HEK293 (cell line): ENCODE measurements around the gene OR10P1.

Experiments used
- CTCF ChIA-PET: fragments of 350-600 bp; formaldehyde crosslinking; extraction: SDS; loops from one replicate; lab custom pipeline; 2021; ENCODE audit warnings: antibody characterized with exemption; lab: Yijun Ruan, JAX
- POLR2A ChIA-PET: fragments of 300-600 bp; formaldehyde crosslinking; extraction: SDS; loops from one replicate; lab custom pipeline; 2020; ENCODE audit warnings: antibody characterized with exemption, inconsistent platforms; lab: Yijun Ruan, JAX
- H3K27ac ChIP-seq: fragments of 200-500 bp; sonication (Bioruptor generic); 2 replicates; pipeline ENCODE4 v1.5.1; 2014; ENCODE audit warnings: low read depth, low read length, control low read depth, inconsistent platforms; ENCODE audit errors: extremely low read depth
- H3K36me3 ChIP-seq, 2 experiments: fragments of 200-500 bp in 1 of 2; sonication (Bioruptor generic) in 1 of 2; 1 replicate in 1 of 2; 2 replicates in 1 of 2; pipeline ENCODE4 v1.5.1; 2014 to 2017; ENCODE audit warnings: inconsistent platforms in 2 of 2, low read length in 2 of 2; ENCODE audit not compliant: control insufficient read depth in 2 of 2, insufficient read depth in 1 of 2
- H3K4me1 ChIP-seq: fragments of 200-500 bp; sonication (Bioruptor generic); 2 replicates; pipeline ENCODE4 v1.5.1; 2014; ENCODE audit warnings: mild to moderate bottlenecking, low read length, inconsistent platforms; ENCODE audit not compliant: control insufficient read depth, insufficient read depth
- H3K4me3 ChIP-seq: 2 replicates; pipeline ENCODE4 v1.5.1; 2011; ENCODE audit warnings: low read depth, mild to moderate bottlenecking, control low read depth, low read length, moderate library complexity
- H3K9me3 ChIP-seq: fragments of 200-500 bp; sonication (Bioruptor generic); 2 replicates; pipeline ENCODE4 v1.5.1; 2014; ENCODE audit warnings: low read depth, low read length, inconsistent platforms; ENCODE audit not compliant: control insufficient read depth, insufficient read depth
- HOXA7 ChIP-seq: sonication (generic); formaldehyde crosslinking; IDR thresholded peaks from 2 replicates; pipeline ENCODE4 v1.8.1; 2022; ENCODE audit warnings: missing genetic modification reagents, borderline replicate concordance
- HOXC10 ChIP-seq: sonication (generic); formaldehyde crosslinking; IDR thresholded peaks from 2 replicates; pipeline ENCODE4 v1.8.1; 2023; ENCODE audit warnings: mild to moderate bottlenecking, missing genetic modification reagents
- KLF16 ChIP-seq: fragments of 450-650 bp; formaldehyde crosslinking; IDR thresholded peaks from 2 replicates; pipeline ENCODE4 v1.5.1; 2017; ENCODE audit warnings: missing biosample characterization, missing genetic modification characterization
- SCRT1 ChIP-seq: fragments of 450-650 bp; formaldehyde crosslinking; IDR thresholded peaks from 2 replicates; pipeline ENCODE4 v1.5.1; 2016; ENCODE audit warnings: missing biosample characterization, missing genetic modification characterization, borderline replicate concordance
- SP3 ChIP-seq: fragments of 450-650 bp; formaldehyde crosslinking; IDR thresholded peaks from 2 replicates; pipeline ENCODE4 v1.5.1; 2016; ENCODE audit warnings: missing biosample characterization, missing genetic modification characterization
- SP7 ChIP-seq: fragments of 450-650 bp; formaldehyde crosslinking; IDR thresholded peaks from 2 replicates; pipeline ENCODE4 v1.5.1; 2016; ENCODE audit warnings: missing biosample characterization, missing genetic modification characterization
- ZFP69B ChIP-seq: fragments of 450-650 bp; formaldehyde crosslinking; IDR thresholded peaks from 2 replicates; pipeline ENCODE4 v1.5.1; 2016; ENCODE audit warnings: missing biosample characterization, missing genetic modification characterization
- ZNF121 ChIP-seq: fragments of 450-650 bp; formaldehyde crosslinking; IDR thresholded peaks from 2 replicates; pipeline ENCODE4 v1.5.1; 2016; ENCODE audit warnings: missing biosample characterization, missing genetic modification characterization
- ZNF155 ChIP-seq: fragments of 450-650 bp; formaldehyde crosslinking; IDR thresholded peaks from 2 replicates; pipeline ENCODE4 v1.5.1; 2016; ENCODE audit warnings: missing biosample characterization, missing genetic modification characterization
- ZNF19 ChIP-seq: fragments of 450-650 bp; formaldehyde crosslinking; IDR thresholded peaks from 2 replicates; pipeline ENCODE4; 2016; ENCODE audit warnings: missing biosample characterization, missing genetic modification characterization, low read depth
- ZNF2 ChIP-seq: fragments of 450-650 bp; formaldehyde crosslinking; IDR thresholded peaks from 2 replicates; pipeline ENCODE4 v1.5.1; 2016; ENCODE audit warnings: missing biosample characterization, missing genetic modification characterization
- ZNF202 ChIP-seq: fragments of 450-650 bp; formaldehyde crosslinking; IDR thresholded peaks from 2 replicates; pipeline ENCODE4 v1.5.1; 2016; ENCODE audit warnings: missing biosample characterization, missing genetic modification characterization, borderline replicate concordance
- ZNF248 ChIP-seq: fragments of 450-650 bp; formaldehyde crosslinking; IDR thresholded peaks from 2 replicates; pipeline ENCODE4 v1.5.1; 2017; ENCODE audit warnings: missing biosample characterization, missing genetic modification characterization
- ZNF311 ChIP-seq: fragments of 450-650 bp; formaldehyde crosslinking; IDR thresholded peaks from 2 replicates; pipeline ENCODE4 v1.5.1; 2017; ENCODE audit warnings: missing biosample characterization, missing genetic modification characterization, borderline replicate concordance
- ZNF585B ChIP-seq: fragments of 450-650 bp; formaldehyde crosslinking; IDR thresholded peaks from 2 replicates; pipeline ENCODE4 v1.5.1; 2016; ENCODE audit warnings: missing biosample characterization, missing genetic modification characterization
- ZNF610 ChIP-seq: fragments of 450-650 bp; formaldehyde crosslinking; IDR thresholded peaks from 2 replicates; pipeline ENCODE4 v1.5.1; 2016; ENCODE audit warnings: missing biosample characterization, missing genetic modification characterization, borderline replicate concordance
- ZNF654 ChIP-seq: fragments of 450-650 bp; formaldehyde crosslinking; IDR thresholded peaks from 2 replicates; pipeline ENCODE4 v1.5.1; 2016; ENCODE audit warnings: low read depth, missing biosample characterization, missing genetic modification characterization
- ZNF664 ChIP-seq: fragments of 450-650 bp; formaldehyde crosslinking; IDR thresholded peaks from 2 replicates; pipeline ENCODE4 v1.5.1; 2016; ENCODE audit warnings: missing biosample characterization, missing genetic modification characterization
- ZNF777 ChIP-seq: fragments of 450-650 bp; formaldehyde crosslinking; IDR thresholded peaks from 2 replicates; pipeline ENCODE4 v1.5.1; 2017; ENCODE audit warnings: missing biosample characterization, missing genetic modification characterization, borderline replicate concordance
- ZNF791 ChIP-seq: fragments of 450-650 bp; formaldehyde crosslinking; IDR thresholded peaks from 2 replicates; pipeline ENCODE4 v1.5.1; 2016; ENCODE audit warnings: missing biosample characterization, missing genetic modification characterization
- TF ChIP-seq, protein P1 (sequence below): fragments of 450-650 bp; formaldehyde crosslinking; IDR thresholded peaks from 2 replicates; pipeline ENCODE4 v1.5.1; 2016; ENCODE audit warnings: missing biosample characterization, missing genetic modification characterization
- TF ChIP-seq, protein P2 (sequence below): sonication (generic); formaldehyde crosslinking; IDR thresholded peaks from 2 replicates; pipeline ENCODE4 v1.8.1; 2022; ENCODE audit warnings: mild to moderate bottlenecking, moderate library complexity, missing genetic modification reagents
- TF ChIP-seq, protein P3 (sequence below): fragments of 450-650 bp; formaldehyde crosslinking; IDR thresholded peaks from 2 replicates; pipeline ENCODE4 v1.5.1; 2016; ENCODE audit warnings: missing biosample characterization, missing genetic modification characterization
- TF ChIP-seq, protein P4 (sequence below): fragments of 450-650 bp; formaldehyde crosslinking; IDR thresholded peaks from 2 replicates; pipeline ENCODE4 v1.5.1; 2016; ENCODE audit warnings: missing biosample characterization, missing genetic modification characterization
- TF ChIP-seq, protein P5 (sequence below): fragments of 450-650 bp; formaldehyde crosslinking; IDR thresholded peaks from 2 replicates; pipeline ENCODE4; 2016; ENCODE audit warnings: missing biosample characterization, missing genetic modification characterization

The OR10P1 gene

DNA sequence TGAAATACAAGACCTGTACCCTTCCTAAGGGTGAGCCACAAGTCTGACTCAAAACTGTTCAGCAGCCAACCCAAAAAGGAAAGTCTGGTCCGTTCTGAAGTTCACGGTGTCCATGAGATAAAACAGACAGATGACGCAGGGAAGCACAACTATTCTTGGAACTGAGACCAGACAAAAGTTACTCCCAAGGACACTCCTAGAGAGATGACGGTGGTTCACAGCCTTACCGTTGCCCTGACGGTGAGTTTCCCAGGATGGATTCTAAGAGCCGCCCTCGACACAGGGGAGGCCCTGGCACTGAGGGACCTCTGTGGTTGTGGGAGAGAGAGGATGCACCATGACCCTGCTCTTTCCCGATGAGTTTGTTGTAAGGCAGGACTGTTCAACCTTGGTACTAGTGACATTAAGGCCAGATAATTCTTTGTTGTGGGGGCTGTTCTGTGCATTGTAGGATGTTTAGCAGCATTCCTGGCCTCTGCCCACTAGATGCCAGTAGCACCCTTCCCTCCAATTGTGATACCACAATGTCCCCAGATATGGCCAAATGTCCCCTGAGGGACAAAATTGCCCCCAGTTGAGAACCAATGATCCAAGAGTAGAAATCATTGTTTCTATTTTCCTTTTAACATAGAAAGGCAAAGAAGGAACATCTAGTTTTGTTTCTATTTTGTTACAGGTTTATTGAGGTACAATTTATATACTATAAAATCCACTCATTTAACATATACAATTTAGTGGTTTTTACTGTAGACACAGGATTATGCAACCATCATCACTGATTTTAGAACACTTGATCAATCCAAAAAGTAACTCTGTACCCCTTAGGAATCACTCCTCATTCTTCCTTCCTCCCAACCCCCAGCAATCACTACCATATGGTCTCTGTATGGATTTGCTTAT lies 23.0 kb downstream of the OR10P1 start:
- H3K4me1 ChIP-seq = no peaks in the 10 kb centered on the region
- H3K27ac ChIP-seq = no peak overlapping the region
- CTCF ChIA-PET = interaction anchor here (0.6 to 6.4 kb wide), 12 partner anchors 14 to 588 kb away, joined by 3 to 115 read pairs (median 4); partner anchors contain the start of genes BLOC1S1 and RDH5
- TF ChIP-seq SCRT1 (tag by site-specific recombination) (no peak), HOXC10 (CRISPR knock-in tag) (no peak), ZNF664 (tag by site-specific recombination) (peak; percentile 62; the same call in 1 of the 2 replicates), ZNF654 (peak; percentile 84), ZNF202 (tag by site-specific recombination) (no peak), ZFP69B (tag by site-specific recombination) (no peak), ZNF248 (tag by site-specific recombination) (no peak)
- TF ChIP-seq, protein P1, sequence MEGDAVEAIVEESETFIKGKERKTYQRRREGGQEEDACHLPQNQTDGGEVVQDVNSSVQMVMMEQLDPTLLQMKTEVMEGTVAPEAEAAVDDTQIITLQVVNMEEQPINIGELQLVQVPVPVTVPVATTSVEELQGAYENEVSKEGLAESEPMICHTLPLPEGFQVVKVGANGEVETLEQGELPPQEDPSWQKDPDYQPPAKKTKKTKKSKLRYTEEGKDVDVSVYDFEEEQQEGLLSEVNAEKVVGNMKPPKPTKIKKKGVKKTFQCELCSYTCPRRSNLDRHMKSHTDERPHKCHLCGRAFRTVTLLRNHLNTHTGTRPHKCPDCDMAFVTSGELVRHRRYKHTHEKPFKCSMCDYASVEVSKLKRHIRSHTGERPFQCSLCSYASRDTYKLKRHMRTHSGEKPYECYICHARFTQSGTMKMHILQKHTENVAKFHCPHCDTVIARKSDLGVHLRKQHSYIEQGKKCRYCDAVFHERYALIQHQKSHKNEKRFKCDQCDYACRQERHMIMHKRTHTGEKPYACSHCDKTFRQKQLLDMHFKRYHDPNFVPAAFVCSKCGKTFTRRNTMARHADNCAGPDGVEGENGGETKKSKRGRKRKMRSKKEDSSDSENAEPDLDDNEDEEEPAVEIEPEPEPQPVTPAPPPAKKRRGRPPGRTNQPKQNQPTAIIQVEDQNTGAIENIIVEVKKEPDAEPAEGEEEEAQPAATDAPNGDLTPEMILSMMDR (tag by site-specific recombination) = peak; percentile 64
- TF ChIP-seq, protein P2, sequence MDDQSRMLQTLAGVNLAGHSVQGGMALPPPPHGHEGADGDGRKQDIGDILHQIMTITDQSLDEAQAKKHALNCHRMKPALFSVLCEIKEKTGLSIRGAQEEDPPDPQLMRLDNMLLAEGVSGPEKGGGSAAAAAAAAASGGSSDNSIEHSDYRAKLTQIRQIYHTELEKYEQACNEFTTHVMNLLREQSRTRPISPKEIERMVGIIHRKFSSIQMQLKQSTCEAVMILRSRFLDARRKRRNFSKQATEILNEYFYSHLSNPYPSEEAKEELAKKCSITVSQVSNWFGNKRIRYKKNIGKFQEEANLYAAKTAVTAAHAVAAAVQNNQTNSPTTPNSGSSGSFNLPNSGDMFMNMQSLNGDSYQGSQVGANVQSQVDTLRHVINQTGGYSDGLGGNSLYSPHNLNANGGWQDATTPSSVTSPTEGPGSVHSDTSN (CRISPR knock-in tag) = no peak
- POLR2A ChIA-PET = no interaction called here
- H3K9me3 ChIP-seq = no peaks in the 10 kb centered on the region
- no peaks in the 10 kb centered on the region for H3K36me3 ChIP-seq
- H3K4me3 ChIP-seq = no peak overlapping the region

DNA sequence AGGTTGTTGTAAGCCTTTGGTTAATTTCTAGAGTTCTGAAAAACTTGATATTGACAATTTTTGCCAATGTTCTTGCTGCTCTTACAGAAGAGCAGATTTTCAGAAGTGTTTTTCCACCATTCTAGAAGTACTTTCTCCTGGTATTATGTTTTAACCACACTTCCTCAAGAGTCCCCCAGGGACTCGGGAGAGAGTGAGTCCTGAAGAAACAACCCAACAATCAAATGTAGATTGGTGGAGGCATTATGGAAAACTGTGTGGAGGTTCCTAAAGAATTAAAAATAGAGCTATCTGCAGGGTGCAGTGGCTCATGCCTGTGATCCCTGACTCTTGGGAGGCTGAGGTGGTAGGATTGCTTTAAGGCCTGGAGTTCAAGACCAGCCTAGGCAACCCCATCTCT lies 26.7 kb downstream of the OR10P1 start:
- ChIA-PET POLR2A (interaction anchor here (1.2 kb wide), 1 partner anchor 18 kb away, joined by 3 read pairs; a partner anchor contains a TSS), CTCF (interaction anchor here (1.5 to 2.6 kb wide), 2 partner anchors 17 to 18 kb away, joined by 6 to 11 read pairs; a partner anchor contains a TSS)
- Histone ChIP-seq H3K27ac (no peak overlapping the region), H3K9me3 (no peaks in the 10 kb centered on the region), H3K4me1 (no peaks in the 10 kb centered on the region), H3K4me3 (no peak overlapping the region), H3K36me3 (no peaks in the 10 kb centered on the region)
- TF ChIP-seq ZNF121 (tag by site-specific recombination) = no peak
- no peak for TF ChIP-seq ZNF19
- no peak for TF ChIP-seq KLF16 (tag by site-specific recombination)
- no peak for TF ChIP-seq ZNF2 (tag by site-specific recombination)
- TF ChIP-seq ZNF311 (tag by site-specific recombination) = no peak
- TF ChIP-seq ZNF585B (tag by site-specific recombination) = no peak
- no peak for TF ChIP-seq SP7 (tag by site-specific recombination)
- no peak for TF ChIP-seq ZNF791 (tag by site-specific recombination)
- TF ChIP-seq, protein P3, sequence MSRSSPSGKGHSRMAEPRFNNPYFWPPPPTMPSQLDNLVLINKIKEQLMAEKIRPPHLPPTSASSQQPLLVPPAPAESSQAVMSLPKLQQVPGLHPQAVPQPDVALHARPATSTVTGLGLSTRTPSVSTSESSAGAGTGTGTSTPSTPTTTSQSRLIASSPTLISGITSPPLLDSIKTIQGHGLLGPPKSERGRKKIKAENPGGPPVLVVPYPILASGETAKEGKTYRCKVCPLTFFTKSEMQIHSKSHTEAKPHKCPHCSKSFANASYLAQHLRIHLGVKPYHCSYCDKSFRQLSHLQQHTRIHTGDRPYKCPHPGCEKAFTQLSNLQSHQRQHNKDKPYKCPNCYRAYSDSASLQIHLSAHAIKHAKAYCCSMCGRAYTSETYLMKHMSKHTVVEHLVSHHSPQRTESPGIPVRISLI (tag by site-specific recombination) = no peak
- TF ChIP-seq, protein P4, sequence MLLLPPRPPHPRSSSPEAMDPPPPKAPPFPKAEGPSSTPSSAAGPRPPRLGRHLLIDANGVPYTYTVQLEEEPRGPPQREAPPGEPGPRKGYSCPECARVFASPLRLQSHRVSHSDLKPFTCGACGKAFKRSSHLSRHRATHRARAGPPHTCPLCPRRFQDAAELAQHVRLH (tag by site-specific recombination) = no peak
- no peak for TF ChIP-seq ZNF155 (tag by site-specific recombination)
- TF ChIP-seq ZNF610 (tag by site-specific recombination) = no peak
- TF ChIP-seq, protein P5, sequence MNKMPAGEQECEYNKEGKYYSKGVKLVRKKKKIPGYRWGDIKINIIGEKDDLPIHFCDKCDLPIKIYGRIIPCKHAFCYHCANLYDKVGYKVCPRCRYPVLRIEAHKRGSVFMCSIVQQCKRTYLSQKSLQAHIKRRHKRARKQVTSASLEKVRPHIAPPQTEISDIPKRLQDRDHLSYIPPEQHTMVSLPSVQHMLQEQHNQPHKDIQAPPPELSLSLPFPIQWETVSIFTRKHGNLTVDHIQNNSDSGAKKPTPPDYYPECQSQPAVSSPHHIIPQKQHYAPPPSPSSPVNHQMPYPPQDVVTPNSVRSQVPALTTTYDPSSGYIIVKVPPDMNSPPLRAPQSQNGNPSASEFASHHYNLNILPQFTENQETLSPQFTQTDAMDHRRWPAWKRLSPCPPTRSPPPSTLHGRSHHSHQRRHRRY = no peak
- no peak for TF ChIP-seq HOXA7 (CRISPR knock-in tag)
- no peak for TF ChIP-seq ZNF777
- TF ChIP-seq SP3 (tag by site-specific recombination) = no peak
